ENCODE measurements around the gene MRM2.

Gene MRM2

GRCh38 chr7:2264158-2264557, 22.2 kb upstream of the MRM2 start:
- no peak for DNase-seq

- DNase-seq: no peak
Measured at GRCh38 chr7:2263176-2263575, 21.2 kb upstream of the MRM2 start.

- no peak for DNase-seq
Measured at GRCh38 chr7:2261611-2262010, 19.6 kb upstream of the MRM2 start.

- peak; percentile 88 for DNase-seq
Measured at GRCh38 chr7:2260820-2261219, 18.8 kb upstream of the MRM2 start.

GRCh38 chr7:2259480-2259879, 17.5 kb upstream of the MRM2 start:
- DNase-seq: no peak

GRCh38 chr7:2258661-2259365, 16.8 kb upstream of the MRM2 start:
- DNase-seq: no peak

- no peak for DNase-seq
Measured at GRCh38 chr7:2257651-2258050, 15.6 kb upstream of the MRM2 start.

- no peak for DNase-seq
Measured at GRCh38 chr7:2257046-2257551, 15.1 kb upstream of the MRM2 start.

GRCh38 chr7:2256306-2257045, 14.5 kb upstream of the MRM2 start:
- no peak for DNase-seq

- no peak for DNase-seq
Measured at GRCh38 chr7:2255145-2256139, 13.4 kb upstream of the MRM2 start.

- DNase-seq: no peak
Measured at GRCh38 chr7:2254429-2255144, 12.6 kb upstream of the MRM2 start.

- no peak for DNase-seq
Measured at GRCh38 chr7:2253525-2254244, 11.7 kb upstream of the MRM2 start.

- DNase-seq: no peak
Measured at GRCh38 chr7:2253021-2253420, 11.0 kb upstream of the MRM2 start.

- DNase-seq: no peak
Measured at GRCh38 chr7:2251841-2252771, 10.1 kb upstream of the MRM2 start.

GRCh38 chr7:2251381-2251780, 9.4 kb upstream of the MRM2 start:
- DNase-seq: no peak

- no peak for DNase-seq
Measured at GRCh38 chr7:2249744-2250323, 7.8 kb upstream of the MRM2 start.

GRCh38 chr7:2248984-2249694, 7.1 kb upstream of the MRM2 start:
- DNase-seq: no peak

- DNase-seq: no peak
Measured at GRCh38 chr7:2247141-2247995, 5.4 kb upstream of the MRM2 start.

Data from DMS79 treated with DMSO at 0.1 percent for 48 hours (cell line).